ENCODE measurements around the gene SMIM45.

Gene SMIM45

GRCh38 chr22:41951898-41952474 lies at the start of gene SMIM45:
Gene SMIM45 (plus strand): TSS chr22:41952150.
- in situ Hi-C loops (cut with HindIII; ENCODE audit: low pct_unique_long_range_greater_than_20kb, low sequenced_read_pairs): no loop called here
- no peak for DNase-seq (ENCODE audit: low read depth in 1 of 2, low spot score in 1 of 2)
- no peak for TF ChIP-seq JUND (IDR thresholded peaks at IDR 0.05; ENCODE audit: low read depth)

GRCh38 chr22:41902932-41903421 lies 49.0 kb upstream of the SMIM45 start:
- in situ Hi-C loops (cut with HindIII; ENCODE audit: low pct_unique_long_range_greater_than_20kb, low sequenced_read_pairs): no loop called here
- no peak for DNase-seq (ENCODE audit: low read depth in 1 of 2, low spot score in 1 of 2)
- TF ChIP-seq JUND (IDR thresholded peaks at IDR 0.05; ENCODE audit: low read depth): no peak

GRCh38 chr22:41904450-41905410 lies 47.2 kb upstream of the SMIM45 start:
- no peak for TF ChIP-seq JUND (IDR thresholded peaks at IDR 0.05; ENCODE audit: low read depth)
- DNase-seq (ENCODE audit: low read depth in 1 of 2, low spot score in 1 of 2): no peak
- in situ Hi-C loops (cut with HindIII; ENCODE audit: low pct_unique_long_range_greater_than_20kb, low sequenced_read_pairs): no loop called here

- TF ChIP-seq JUND (IDR thresholded peaks at IDR 0.05; ENCODE audit: low read depth): no peak
- DNase-seq (ENCODE audit: low read depth in 1 of 2, low spot score in 1 of 2): no peak
- in situ Hi-C loops (cut with HindIII; ENCODE audit: low pct_unique_long_range_greater_than_20kb, low sequenced_read_pairs): no loop called here
Measured at GRCh38 chr22:41905411-41906202, 46.3 kb upstream of the SMIM45 start.

GRCh38 chr22:41906822-41907221 lies 45.1 kb upstream of the SMIM45 start:
- in situ Hi-C loops (cut with HindIII; ENCODE audit: low pct_unique_long_range_greater_than_20kb, low sequenced_read_pairs): no loop called here
- TF ChIP-seq JUND (IDR thresholded peaks at IDR 0.05; ENCODE audit: low read depth): no peak
- no peak for DNase-seq (ENCODE audit: low read depth in 1 of 2, low spot score in 1 of 2)

- in situ Hi-C loops (cut with HindIII; ENCODE audit: low pct_unique_long_range_greater_than_20kb, low sequenced_read_pairs): no loop called here
- TF ChIP-seq JUND (IDR thresholded peaks at IDR 0.05; ENCODE audit: low read depth): no peak
- DNase-seq (ENCODE audit: low read depth in 1 of 2, low spot score in 1 of 2): no peak
Measured at GRCh38 chr22:41907436-41908401, 44.2 kb upstream of the SMIM45 start.

- no peak for TF ChIP-seq JUND (IDR thresholded peaks at IDR 0.05; ENCODE audit: low read depth)
- no peak for DNase-seq (ENCODE audit: low read depth in 1 of 2, low spot score in 1 of 2)
- in situ Hi-C loops (cut with HindIII; ENCODE audit: low pct_unique_long_range_greater_than_20kb, low sequenced_read_pairs): no loop called here
Measured at GRCh38 chr22:41908411-41909309, 43.3 kb upstream of the SMIM45 start.

- in situ Hi-C loops (cut with HindIII; ENCODE audit: low pct_unique_long_range_greater_than_20kb, low sequenced_read_pairs): no loop called here
- TF ChIP-seq JUND (IDR thresholded peaks at IDR 0.05; ENCODE audit: low read depth): no peak
- no peak for DNase-seq (ENCODE audit: low read depth in 1 of 2, low spot score in 1 of 2)
Measured at GRCh38 chr22:41909310-41910049, 42.5 kb upstream of the SMIM45 start.

- in situ Hi-C loops (cut with HindIII; ENCODE audit: low pct_unique_long_range_greater_than_20kb, low sequenced_read_pairs): no loop called here
- DNase-seq (ENCODE audit: low read depth in 1 of 2, low spot score in 1 of 2): no peak
- no peak for TF ChIP-seq JUND (IDR thresholded peaks at IDR 0.05; ENCODE audit: low read depth)
Measured at GRCh38 chr22:41910050-41911000, 41.6 kb upstream of the SMIM45 start.
